ENCODE results near the gene VPS13D. TPM values are rescaled to one million over a fixed set of nuclear protein-coding genes. Genes with fewer than 3 reads are reported as not detected.

The VPS13D gene
- total RNA-seq, 2 experiments from 2014 or later: 32.5 to 39.9 TPM

- Mint-ChIP-seq H3K27ac (peak overlapping the region; percentile 39), H3K36me3 (ENCODE audit: low read depth) (peaks cover 66% of the 10 kb centered on the region), H3K4me1 (ENCODE audit: low read depth) (peaks cover 68% of the 10 kb centered on the region), H3K27me3 (ENCODE audit: low read depth) (no peaks in the 10 kb centered on the region), H3K4me3 (no peak overlapping the region), H3K9me3 (ENCODE audit: insufficient read depth) (no peaks in the 10 kb centered on the region)
- POLR2A ChIA-PET: no interaction called here
- DNase-seq: no peak
- CTCF ChIA-PET: interaction anchor here (6.4 kb wide), 1 partner anchor 63 kb away, joined by 54 read pairs; no protein-coding TSS in a partner anchor
- no peak for ATAC-seq
Observed at GRCh38 chr1:12186679-12186985, 43.2 kb upstream of the VPS13D start.

- CTCF ChIA-PET: interaction anchor here (1.1 to 3.7 kb wide), 5 partner anchors 9 to 84 kb away, joined by 3 to 29 read pairs (median 3); no protein-coding TSS in a partner anchor
- Mint-ChIP-seq H3K9me3 (ENCODE audit: insufficient read depth) (no peaks in the 10 kb centered on the region), H3K27ac (no peak overlapping the region), H3K4me1 (ENCODE audit: low read depth) (peaks cover 64% of the 10 kb centered on the region), H3K27me3 (ENCODE audit: low read depth) (no peaks in the 10 kb centered on the region), H3K36me3 (ENCODE audit: low read depth) (peaks cover 64% of the 10 kb centered on the region), H3K4me3 (no peak overlapping the region)
- POLR2A ChIA-PET: interaction anchor here (0.6 to 2.1 kb wide), 3 partner anchors 10 to 279 kb away, joined by 3 to 7 read pairs (median 4); no protein-coding TSS in a partner anchor
- ATAC-seq (no peak), DNase-seq (no peak)
Observed at GRCh38 chr1:12188115-12188514, 41.7 kb upstream of the VPS13D start.

- peaks cover 67% of the 10 kb centered on the region for H3K4me1 Mint-ChIP-seq (ENCODE audit: low read depth)
- H3K9me3 Mint-ChIP-seq (ENCODE audit: insufficient read depth): no peaks in the 10 kb centered on the region
- ATAC-seq (no peak), DNase-seq (no peak)
- peaks cover 67% of the 10 kb centered on the region for H3K36me3 Mint-ChIP-seq (ENCODE audit: low read depth)
- POLR2A ChIA-PET: interaction anchor here (0.6 to 2.1 kb wide), 3 partner anchors 11 to 279 kb away, joined by 3 to 7 read pairs (median 4); no protein-coding TSS in a partner anchor
- H3K27ac Mint-ChIP-seq: peak overlapping the region; percentile 9
- CTCF ChIA-PET: interaction anchor here (1.1 to 3.7 kb wide), 4 partner anchors 10 to 64 kb away, joined by 3 to 29 read pairs (median 3); no protein-coding TSS in a partner anchor
- H3K27me3 Mint-ChIP-seq (ENCODE audit: low read depth): no peaks in the 10 kb centered on the region
- no peak overlapping the region for H3K4me3 Mint-ChIP-seq
Observed at GRCh38 chr1:12188657-12189327, 41.0 kb upstream of the VPS13D start.

GRCh38 chr1:12189328-12189682 lies 40.5 kb upstream of the VPS13D start:
- H3K27me3 Mint-ChIP-seq (ENCODE audit: low read depth): no peaks in the 10 kb centered on the region
- no peak for DNase-seq
- peaks cover 67% of the 10 kb centered on the region for H3K36me3 Mint-ChIP-seq (ENCODE audit: low read depth)
- ChIA-PET CTCF (interaction anchor here (1.4 to 3.7 kb wide), 3 partner anchors 12 to 65 kb away, joined by 3 to 29 read pairs (median 3); no protein-coding TSS in a partner anchor), POLR2A (interaction anchor here (1.3 to 2.1 kb wide), 2 partner anchors 11 to 280 kb away, joined by 4 to 7 read pairs; no protein-coding TSS in a partner anchor)
- no peaks in the 10 kb centered on the region for H3K9me3 Mint-ChIP-seq (ENCODE audit: insufficient read depth)
- no peak overlapping the region for H3K4me3 Mint-ChIP-seq
- ATAC-seq: no peak
- H3K4me1 Mint-ChIP-seq (ENCODE audit: low read depth): peaks cover 67% of the 10 kb centered on the region
- H3K27ac Mint-ChIP-seq: peak overlapping the region; percentile 9

- H3K27me3 Mint-ChIP-seq (ENCODE audit: low read depth): no peaks in the 10 kb centered on the region
- H3K36me3 Mint-ChIP-seq (ENCODE audit: low read depth): peaks cover 79% of the 10 kb centered on the region
- ChIA-PET CTCF (interaction anchor here (1.0 to 3.7 kb wide), 4 partner anchors 11 to 67 kb away, joined by 3 to 29 read pairs (median 4); no protein-coding TSS in a partner anchor), POLR2A (interaction anchor here (0.9 kb wide), 1 partner anchor 8 kb away, joined by 3 read pairs; no protein-coding TSS in a partner anchor)
- no peaks in the 10 kb centered on the region for H3K9me3 Mint-ChIP-seq (ENCODE audit: insufficient read depth)
- ATAC-seq (no peak), DNase-seq (no peak)
- H3K4me3 Mint-ChIP-seq: no peak overlapping the region
- no peak overlapping the region for H3K27ac Mint-ChIP-seq
- peaks cover 74% of the 10 kb centered on the region for H3K4me1 Mint-ChIP-seq (ENCODE audit: low read depth)
Observed at GRCh38 chr1:12191242-12192032, 38.4 kb upstream of the VPS13D start.

- peak; percentile 50 for DNase-seq
- Mint-ChIP-seq H3K27me3 (ENCODE audit: low read depth) (no peaks in the 10 kb centered on the region), H3K9me3 (ENCODE audit: insufficient read depth) (no peaks in the 10 kb centered on the region), H3K4me3 (no peak overlapping the region), H3K36me3 (ENCODE audit: low read depth) (peaks cover 71% of the 10 kb centered on the region), H3K27ac (peak overlapping the region; percentile 85), H3K4me1 (ENCODE audit: low read depth) (peaks cover 64% of the 10 kb centered on the region)
- ChIA-PET POLR2A (no interaction called here), CTCF (interaction anchor here (2.1 kb wide), 1 partner anchor 70 kb away, joined by 16 read pairs; no protein-coding TSS in a partner anchor)
- ATAC-seq: peak; percentile 31
Observed at GRCh38 chr1:12194666-12195216, 35.1 kb upstream of the VPS13D start.

- Mint-ChIP-seq H3K4me1 (ENCODE audit: low read depth) (peaks cover 67% of the 10 kb centered on the region), H3K27me3 (ENCODE audit: low read depth) (no peaks in the 10 kb centered on the region), H3K36me3 (ENCODE audit: low read depth) (peaks cover 73% of the 10 kb centered on the region), H3K4me3 (no peak overlapping the region), H3K9me3 (ENCODE audit: insufficient read depth) (no peaks in the 10 kb centered on the region), H3K27ac (peak overlapping the region; percentile 60)
- ATAC-seq (no peak), DNase-seq (no peak)
- CTCF ChIA-PET: interaction anchor here (1.2 kb wide), 1 partner anchor 15 kb away, joined by 4 read pairs; no protein-coding TSS in a partner anchor
- POLR2A ChIA-PET: interaction anchor here (1.6 kb wide), 1 partner anchor 16 kb away, joined by 5 read pairs; no protein-coding TSS in a partner anchor
Observed at GRCh38 chr1:12195416-12195815, 34.4 kb upstream of the VPS13D start.

GRCh38 chr1:12196641-12197482 lies 33.0 kb upstream of the VPS13D start:
- POLR2A ChIA-PET: interaction anchor here (1.6 kb wide), 1 partner anchor 18 kb away, joined by 5 read pairs; no protein-coding TSS in a partner anchor
- ATAC-seq (no peak), DNase-seq (no peak)
- Mint-ChIP-seq H3K4me1 (ENCODE audit: low read depth) (peaks cover 66% of the 10 kb centered on the region), H3K4me3 (no peak overlapping the region), H3K36me3 (ENCODE audit: low read depth) (peaks cover 72% of the 10 kb centered on the region), H3K27ac (no peak overlapping the region), H3K9me3 (ENCODE audit: insufficient read depth) (no peaks in the 10 kb centered on the region), H3K27me3 (ENCODE audit: low read depth) (no peaks in the 10 kb centered on the region)
- CTCF ChIA-PET: interaction anchor here (0.8 to 3.0 kb wide), 3 partner anchors 12 to 72 kb away, joined by 3 to 13 read pairs (median 4); no protein-coding TSS in a partner anchor

- Mint-ChIP-seq H3K9me3 (ENCODE audit: insufficient read depth) (no peaks in the 10 kb centered on the region), H3K4me3 (no peak overlapping the region), H3K27me3 (ENCODE audit: low read depth) (no peaks in the 10 kb centered on the region), H3K36me3 (ENCODE audit: low read depth) (peaks cover 70% of the 10 kb centered on the region), H3K27ac (no peak overlapping the region), H3K4me1 (ENCODE audit: low read depth) (peaks cover 65% of the 10 kb centered on the region)
- DNase-seq: no peak
- ATAC-seq: no peak
- POLR2A ChIA-PET: no interaction called here
- CTCF ChIA-PET: interaction anchor here (3.0 kb wide), 1 partner anchor 73 kb away, joined by 13 read pairs; no protein-coding TSS in a partner anchor
Observed at GRCh38 chr1:12197483-12197880, 32.3 kb upstream of the VPS13D start.

- POLR2A ChIA-PET: no interaction called here
- DNase-seq: no peak
- H3K9me3 Mint-ChIP-seq (ENCODE audit: insufficient read depth): no peaks in the 10 kb centered on the region
- H3K4me1 Mint-ChIP-seq (ENCODE audit: low read depth): peaks cover 67% of the 10 kb centered on the region
- CTCF ChIA-PET: interaction anchor here (13.5 kb wide), 1 partner anchor 78 kb away, joined by 369 read pairs; no protein-coding TSS in a partner anchor
- H3K36me3 Mint-ChIP-seq (ENCODE audit: low read depth): peaks cover 71% of the 10 kb centered on the region
- no peak overlapping the region for H3K4me3 Mint-ChIP-seq
- no peak for ATAC-seq
- H3K27ac Mint-ChIP-seq: no peak overlapping the region
- no peaks in the 10 kb centered on the region for H3K27me3 Mint-ChIP-seq (ENCODE audit: low read depth)
Observed at GRCh38 chr1:12200208-12200607, 29.6 kb upstream of the VPS13D start.
